SHP77 treated with DMSO at 0.1 percent for 48 hours (cell line): ENCODE results near the gene CRYBB3.

Source experiments
- DNase-seq: peaks from one replicate; lab custom pipeline; 2025; lab: John Stamatoyannopoulos, UW

CRYBB3 gene

DNA sequence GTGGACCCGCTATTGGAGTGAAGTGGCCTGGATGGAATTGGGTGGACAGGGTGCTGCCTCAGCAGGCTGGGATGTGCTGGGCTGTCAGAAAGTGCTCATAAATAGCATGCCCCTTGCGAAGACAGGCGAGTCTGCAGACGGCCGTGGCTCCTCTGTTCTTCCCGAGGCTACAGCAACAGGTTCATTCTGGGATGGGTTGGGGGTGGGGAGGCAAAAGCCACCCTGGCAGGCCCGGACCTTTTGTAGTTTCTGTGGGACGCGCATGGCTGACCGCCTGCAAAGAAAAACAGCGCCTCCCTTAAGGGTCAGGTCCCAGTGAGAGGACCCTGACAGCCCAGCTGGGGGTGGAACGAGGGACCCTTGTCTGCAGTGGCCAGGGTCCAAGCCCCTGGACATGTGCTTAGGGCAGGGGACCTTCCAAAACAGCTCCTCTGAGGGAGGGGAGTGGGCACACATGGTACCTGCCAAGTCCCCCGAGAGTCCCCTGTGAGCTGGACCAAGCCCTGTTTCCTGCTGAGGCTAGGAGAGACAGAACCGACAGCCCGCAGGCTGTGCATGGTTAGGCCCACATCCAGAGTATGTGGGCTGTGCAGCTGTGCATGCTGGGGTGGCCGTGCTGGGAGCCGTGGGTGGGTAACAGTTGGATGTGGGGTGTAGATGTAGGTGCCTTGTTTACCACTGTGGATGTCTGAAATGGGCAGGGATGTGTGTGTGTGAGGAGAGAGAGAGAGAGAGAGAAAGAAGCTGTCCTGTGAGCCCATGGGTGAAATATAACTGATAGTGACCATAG, at the start of gene CRYBB3:
Gene CRYBB3 (plus strand): TSS at position 128 of the 790 bp plus-strand sequence. CDS start 1,539 bp downstream, outside the sequence.
- no peak for DNase-seq

DNA sequence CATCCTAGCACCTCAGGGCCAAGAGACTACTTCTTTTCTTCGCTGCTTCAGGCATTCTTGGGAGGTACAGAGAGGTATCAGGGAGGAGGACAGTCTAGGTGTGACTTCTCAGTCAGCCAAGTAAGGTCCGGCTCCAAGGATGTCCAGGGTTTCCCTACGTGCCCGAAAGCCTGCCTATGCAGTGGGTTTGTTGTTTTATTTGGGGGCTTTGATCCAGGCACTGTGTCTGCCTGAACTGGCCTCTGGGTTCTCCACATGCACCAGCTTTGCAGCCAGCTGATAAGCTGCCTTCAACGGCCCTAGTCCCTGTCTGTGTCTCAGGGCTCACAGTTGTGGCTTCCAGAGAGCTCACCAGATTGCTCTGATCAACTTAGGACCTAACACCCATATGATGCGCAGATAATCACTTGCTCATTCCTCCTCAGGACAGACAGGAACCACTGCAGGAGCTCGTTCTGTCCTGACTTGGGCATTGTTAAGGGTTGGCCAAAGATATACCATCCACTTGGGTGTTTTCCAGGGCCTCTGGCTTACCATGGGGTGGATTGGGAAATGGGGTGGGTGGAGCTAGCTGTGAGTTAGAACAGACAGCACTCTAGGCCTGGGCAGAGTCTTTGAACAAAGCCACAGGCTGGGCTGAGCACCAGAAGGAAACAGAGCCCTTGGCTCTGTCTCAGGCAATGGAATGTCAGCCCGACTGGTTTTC, 45.5 kb upstream of the CRYBB3 start:
- no peak for DNase-seq

DNA sequence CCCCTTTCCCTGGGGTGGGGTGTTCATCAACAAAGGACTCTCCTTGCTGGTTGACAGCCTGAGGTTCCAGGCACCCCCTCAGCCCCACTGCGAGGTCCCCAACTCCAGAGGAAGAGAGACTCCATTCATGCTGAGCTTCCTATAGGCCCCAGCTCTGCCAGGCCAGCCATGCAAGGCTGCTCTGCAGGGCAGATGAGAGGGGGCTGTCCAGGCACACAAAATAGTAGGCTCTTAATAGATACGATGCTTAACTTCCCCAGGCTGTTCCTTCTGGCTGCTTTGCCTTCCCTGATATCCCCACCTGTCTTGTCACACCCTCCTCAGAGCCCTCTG, 45.0 kb upstream of the CRYBB3 start:
- no peak for DNase-seq

DNA sequence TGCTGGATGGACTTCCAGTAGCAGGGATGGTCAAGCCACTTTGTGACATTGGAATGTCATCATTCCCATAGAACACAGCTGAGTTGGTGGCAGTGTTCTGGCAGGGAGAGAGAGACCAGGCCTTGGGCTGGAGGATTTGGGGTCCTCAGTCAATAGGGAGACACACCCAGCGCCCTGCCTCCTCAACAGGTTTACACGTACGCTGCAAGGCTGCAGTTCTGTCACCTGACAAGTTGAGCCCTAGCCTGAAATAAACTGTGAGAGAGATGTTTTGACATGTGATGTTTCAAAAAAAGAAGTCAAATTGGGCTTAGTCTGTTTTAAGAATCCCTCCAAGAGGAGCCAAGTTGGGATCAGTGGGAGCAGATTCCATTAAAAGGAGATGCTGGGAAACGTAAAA, 42.9 kb upstream of the CRYBB3 start:
- no peak for DNase-seq

DNA sequence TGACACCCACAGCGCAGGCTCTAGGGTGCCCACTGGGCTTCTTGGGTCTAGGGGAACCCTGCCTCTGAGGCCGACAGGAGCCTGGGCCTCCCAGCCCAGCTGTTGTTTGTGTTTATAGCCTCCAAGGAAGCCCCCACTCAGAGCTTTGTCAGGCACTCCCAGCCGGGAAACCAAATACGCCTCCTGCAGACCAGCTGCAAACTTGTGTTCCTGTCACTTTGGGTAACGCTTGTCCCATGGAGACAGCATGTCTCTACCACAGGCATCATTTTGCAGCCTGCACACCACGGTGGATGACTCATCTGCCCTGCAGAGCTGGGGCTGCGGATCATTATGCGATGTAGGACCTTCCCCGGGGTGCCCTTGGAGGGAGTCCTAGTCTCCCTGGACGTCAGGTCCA, 40.6 kb upstream of the CRYBB3 start:
- DNase-seq, result no peak

DNA sequence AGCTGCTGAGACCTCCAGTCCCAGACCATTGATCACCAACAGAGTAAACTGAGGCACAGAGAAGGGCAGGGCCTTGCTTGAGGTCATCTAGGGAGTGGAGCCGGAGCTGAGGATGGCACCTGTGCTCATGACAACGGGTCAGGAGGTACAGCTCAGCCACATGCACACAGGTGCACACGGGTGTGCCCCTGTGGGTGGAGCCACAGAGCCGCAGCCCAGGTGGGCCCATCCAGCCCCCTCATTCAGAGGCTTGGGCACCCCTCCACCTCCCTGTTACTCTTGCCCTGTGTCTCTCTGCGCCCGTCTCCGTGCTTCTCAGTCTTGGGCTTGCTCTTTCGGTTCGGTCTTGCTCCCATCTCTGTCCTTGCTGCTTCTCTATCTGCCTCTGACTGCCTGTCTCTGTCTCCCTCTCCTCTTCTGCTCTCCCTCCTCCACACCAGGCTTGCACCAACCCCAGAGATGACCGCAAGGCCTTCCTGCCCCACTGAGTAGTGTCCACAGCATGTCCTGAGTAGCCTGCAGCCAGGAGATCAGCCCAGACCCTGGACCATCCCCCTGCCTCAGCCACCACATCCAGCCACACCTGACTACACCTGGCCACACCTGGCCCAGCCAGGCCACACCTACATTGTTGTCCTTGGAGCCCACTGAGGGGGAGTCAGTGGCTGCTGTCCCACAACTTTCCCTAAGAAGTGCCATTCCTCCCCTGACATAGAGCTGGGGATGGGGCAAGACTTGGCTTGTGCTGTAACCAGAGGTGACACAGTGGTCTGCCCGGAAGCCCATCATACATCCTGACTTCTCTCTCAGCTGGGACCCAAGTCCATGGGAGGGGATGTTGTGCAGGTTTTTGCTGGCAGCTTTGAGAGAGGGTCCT, 39.3 kb upstream of the CRYBB3 start:
- DNase-seq, result no peak

DNA sequence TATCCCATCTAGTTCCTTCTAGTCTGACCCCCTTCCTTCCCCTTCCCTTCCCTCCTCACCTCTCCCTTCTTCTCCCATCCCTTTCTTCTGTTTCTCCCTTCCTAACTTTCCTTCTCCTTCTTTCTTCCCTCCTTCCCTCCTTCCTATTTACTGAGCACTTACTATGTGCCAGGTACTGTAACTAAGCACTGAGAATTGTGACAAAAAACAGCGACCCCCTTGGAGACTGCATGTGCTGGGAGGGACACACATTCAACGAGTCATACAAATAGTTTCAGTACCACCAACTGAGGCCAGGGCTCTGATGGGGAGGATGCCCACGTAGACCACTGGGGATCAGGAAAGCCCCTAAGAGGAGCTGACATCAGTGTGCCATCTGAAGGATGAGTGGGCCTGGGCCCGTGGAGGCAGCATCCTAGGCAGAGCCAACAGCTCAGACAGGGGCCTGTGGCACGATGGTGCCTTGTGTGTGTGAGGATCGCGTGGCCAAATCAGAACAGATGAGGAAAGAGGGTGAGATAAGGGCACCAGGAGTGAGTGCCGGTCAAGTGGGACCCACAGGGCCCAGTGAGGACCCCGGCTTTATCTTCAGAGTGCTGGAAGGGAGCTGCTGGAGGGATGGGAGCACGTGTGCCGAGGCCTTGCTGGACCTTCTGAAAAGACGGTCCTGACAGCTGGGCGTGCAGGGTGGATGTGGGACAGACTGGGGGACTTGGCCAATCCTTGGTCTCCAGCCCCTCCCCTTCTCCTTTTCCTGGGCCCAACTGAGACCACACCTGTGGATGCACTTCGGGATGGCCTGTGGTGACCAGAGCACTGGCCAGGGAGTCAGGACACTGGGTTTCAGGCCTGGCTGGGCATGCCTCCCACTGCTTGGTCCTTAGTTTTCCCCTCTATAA, 38.4 kb upstream of the CRYBB3 start:
- no peak for DNase-seq

DNA sequence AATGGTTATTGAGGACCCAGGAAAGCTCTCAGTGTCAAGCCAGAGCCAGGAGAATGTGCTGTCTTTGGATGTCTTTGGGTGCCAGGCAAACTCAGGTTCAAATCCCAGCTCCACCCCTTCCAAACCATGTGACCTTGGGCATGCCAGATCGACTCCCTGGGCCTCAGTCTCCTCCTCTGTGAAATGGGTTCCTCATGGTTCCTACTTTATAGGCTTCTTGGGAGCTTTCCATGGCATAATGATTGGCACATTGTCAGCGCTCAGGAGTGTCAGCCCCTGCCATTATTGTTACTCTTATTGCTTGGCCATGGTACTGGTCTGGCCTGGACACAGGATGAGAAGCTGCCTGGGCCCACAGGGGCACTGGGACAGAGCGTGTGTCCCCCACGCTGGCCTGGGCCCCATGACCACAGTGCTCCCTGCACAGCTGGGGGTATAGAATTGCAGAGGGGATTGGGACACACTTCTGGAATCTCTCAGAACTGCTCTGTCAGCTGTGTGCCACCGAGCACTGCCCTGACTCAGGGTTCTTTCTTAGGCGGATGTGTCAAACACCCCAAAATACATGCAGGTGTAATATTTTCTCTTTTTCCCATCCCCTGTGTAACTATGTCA, 37.6 kb upstream of the CRYBB3 start:
- DNase-seq, result no peak

DNA sequence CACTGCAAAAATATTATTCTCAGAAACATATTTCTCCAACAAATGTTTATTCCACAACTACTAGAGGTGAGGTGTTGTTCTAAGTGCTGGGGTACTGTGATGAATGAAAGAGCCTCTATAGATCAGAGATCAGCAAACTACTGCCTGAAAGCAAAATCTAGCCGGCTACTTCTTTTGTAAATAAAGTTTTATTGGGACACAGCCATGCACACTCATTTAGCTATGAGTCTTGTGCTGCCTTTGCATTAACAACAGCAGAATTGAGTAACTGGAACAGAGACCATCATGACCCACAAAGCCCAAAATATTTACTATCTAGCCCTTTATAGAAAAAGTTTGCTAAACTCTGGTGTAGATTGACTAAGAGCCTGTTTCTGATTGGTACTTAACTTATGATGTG, 37.1 kb upstream of the CRYBB3 start:
- DNase-seq, result no peak

DNA sequence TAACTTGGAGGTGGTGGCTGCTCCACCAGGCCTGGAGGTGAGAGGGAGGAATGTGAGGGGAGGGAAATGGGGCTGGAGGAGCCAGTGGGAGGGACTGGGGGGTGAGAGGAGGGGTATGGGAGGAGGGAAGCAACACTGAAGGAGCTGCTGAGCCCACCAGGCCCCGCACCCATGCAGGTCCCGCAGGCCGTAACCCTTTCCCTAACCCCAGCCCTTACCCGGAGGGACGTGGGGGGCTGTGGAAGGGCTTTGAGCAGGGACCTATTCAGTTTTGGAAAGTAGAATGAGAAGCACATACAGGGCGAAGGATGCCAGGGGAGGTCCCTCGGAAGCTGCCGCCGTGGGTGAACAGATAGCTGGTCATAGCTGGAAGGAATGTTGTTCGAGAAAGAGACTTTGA, 33.9 kb upstream of the CRYBB3 start:
- DNase-seq, result no peak

DNA sequence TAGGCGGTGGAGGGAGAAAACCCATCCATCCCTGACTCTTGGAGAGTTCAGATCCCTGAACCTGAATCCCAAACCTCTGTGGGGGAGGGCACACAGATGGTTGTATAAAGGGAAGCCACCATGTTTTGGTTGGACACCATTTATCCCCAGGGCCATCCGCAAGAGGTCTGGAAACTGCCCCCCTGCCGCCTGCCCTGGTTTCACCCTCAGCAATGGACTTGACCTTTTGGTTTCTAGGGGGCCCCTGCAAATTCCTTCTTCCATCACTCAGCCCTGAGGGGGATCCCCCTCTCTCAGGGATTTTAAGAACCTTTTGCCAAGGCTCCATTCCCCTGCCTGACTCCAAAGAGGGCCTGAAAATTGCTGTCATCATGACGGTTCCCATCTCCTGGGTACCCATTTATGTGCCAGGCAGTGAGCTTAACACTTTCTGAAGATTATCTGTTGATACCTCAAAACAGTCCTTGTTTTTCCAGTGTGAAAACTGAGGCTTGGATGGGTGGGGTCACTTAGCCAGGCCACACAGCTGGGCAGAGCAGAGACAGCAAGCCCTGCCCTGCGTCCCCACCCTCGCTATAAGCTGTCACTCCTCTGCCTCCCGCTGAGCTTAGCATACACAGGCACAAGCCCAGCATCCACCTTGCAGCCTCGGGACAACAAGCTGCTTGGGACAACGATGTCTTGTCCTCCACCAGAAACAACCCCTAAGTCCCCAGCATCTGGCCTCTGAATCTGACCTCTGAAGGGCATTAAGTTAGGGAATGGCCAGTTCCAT, 33.2 kb upstream of the CRYBB3 start:
- no peak for DNase-seq

DNA sequence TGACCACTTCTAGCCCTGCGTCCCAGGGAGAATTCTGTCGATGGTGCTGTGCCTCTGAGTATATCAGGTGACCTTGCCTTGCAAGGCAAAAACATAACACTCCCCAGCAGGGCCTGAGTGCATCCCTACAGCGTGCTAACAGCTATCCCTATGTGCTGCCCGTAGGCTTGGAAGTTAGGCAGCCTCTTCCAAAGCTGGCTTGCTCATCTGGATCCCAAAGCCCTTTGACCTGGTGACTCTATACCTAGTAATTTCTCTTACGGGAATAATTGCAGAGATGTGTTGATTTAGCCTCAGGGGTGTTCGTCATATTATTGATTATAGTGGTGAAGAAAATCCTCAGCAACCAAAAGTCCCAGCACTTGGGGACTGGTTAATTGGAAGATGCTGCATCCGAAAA, 32.6 kb upstream of the CRYBB3 start:
- DNase-seq, result no peak

DNA sequence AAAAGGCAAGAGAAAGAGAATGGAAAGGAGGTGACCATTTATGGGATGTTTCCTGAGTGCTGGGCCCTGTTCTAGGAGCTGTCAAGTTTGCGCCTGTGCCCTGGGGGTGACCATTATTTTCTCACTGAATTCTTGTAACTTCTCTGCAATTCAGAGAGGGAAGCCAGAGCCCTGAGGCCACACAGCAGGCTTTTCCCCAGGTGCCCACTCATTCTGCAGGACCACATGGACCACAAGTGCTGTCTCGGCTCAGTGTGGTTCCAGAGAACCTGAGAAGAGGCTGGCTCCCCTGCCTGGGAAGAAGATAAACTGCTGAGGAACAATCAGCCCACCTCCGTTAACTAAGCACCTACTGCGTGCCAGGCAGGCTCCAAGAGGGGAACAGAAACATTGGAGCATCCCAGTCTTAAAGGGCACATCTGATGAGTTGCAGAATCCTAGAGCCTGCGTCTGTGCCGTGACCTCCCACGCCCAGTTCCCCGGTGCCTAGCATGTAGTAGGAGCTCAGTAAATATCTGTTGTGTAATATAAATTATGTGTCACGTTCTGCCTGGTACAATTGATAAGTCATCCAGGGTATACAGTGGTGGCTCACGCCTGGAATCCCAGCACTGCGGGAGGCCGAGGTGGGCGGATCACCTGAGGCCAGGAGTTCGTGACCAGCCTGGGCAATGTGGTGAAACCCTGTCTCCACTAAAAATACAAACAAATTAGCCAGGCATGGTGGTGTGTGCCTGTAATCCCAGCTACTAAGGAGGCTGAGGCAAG, 31.6 kb upstream of the CRYBB3 start:
- no peak for DNase-seq

DNA sequence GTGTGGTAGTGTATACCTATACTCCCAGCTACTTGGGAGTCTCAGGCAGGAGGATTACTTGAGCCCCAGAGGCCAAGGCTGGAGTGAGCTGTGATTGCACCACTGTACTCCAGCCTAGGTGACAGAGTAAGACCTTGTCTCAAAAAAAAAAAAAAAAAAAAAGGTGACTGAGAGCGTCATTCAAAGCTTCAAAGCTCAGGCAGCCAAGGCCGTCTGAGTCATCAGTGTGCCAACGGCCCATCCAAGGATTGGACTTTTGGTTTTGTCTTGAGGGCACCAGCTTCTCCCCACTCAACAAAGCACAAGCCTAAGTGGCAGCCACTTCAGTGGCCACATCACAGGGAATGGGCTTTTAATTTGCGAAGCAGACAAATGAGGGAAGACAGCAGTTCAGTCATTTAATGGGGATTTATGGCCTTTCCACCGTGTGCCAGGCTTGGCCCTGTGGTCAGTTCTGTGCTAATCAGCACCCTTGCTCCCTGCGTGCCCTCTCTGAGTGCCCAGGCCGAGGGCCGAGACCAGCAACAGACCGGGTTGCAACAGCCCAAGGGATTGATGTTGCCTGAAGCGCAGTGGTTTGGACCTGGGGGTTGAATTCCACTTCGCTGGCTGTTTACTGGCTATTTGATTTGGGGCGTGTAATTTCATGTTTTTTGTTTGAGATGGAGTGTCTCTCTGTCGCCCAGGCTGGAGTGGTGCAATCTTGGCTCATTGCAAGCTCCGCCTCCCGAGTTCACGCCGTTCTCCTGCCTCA, 30.2 kb upstream of the CRYBB3 start:
- DNase-seq, result no peak

DNA sequence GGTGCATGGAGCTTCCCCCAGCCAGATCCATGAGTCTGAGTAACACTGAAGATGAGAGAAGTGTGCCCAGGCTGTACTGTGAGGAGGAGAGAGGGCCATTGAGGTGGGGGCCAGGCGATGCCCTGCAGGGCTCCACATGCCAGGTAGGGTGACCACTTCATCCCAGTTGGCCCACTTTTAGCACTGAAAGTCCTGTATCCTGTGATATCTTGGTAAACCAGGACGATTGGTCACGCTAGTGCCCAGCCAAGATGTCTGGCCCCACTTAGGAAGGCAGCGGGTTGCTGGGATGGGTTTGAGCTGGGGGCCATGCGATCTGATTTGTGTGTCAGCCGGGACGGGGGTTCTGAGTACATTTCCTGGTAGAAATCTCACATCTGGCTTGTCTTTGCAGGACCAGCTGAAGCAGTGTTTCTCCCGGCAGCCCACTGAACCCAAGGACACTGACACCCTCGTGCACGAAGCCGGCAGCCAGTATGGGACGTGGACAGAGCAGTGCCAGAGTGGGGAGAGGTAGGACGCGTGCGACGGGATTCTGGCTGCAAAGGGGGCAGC, 29.2 kb upstream of the CRYBB3 start:
- DNase-seq, result no peak

DNA sequence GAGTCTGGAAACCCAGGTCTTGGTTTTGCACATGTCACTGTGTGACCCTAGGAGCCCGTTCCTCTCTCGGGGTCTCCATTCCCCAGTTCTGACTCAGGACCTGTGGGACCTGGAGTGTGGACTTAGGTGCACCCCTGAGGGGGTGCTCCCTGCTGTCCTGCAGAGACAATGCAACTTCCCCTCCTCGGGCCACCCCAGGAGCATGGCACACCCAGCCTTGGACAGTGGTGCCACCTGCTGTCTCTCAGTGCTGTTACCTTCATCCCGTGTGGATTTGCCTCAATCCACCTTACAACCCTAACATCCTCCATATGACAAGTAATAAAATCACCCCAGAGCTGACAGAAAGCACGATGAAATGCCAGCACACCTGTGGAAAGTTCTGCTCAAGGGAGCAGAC, 27.5 kb upstream of the CRYBB3 start:
- DNase-seq, result no peak

DNA sequence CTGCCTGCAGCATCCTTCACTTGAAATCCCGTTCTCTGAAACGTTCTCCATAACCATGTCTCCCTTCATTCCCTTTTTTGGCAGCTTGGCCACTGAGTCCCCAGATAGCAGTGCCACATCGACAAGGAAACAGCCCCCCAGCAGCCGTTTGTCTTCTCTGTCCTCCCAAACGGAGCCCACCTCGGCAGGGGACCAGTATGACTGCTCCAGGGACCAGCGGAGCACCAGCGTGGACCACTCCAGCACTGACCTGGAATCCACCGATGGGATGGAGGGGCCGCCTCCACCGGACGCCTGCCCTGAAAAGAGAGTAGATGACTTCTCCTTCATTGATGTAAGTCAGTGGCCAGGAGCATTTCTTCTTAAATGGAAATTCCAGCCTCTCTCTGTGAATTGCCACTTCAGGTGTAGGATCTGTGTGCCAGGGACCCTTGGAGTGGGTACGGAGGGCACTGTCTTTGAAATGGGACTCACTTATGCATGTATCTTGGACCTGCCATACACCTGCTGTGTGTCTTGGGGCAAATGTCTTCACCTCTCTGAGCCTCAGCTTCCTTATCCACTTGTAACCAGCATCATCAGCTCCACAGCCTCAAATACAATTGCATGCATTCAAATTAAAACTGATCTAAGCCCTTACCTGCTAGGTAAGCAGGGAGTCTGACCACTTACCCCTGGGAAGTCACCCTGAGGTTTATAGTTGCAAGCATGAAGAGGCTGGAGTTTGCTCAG, 25.3 kb upstream of the CRYBB3 start:
- DNase-seq, result no peak

DNA sequence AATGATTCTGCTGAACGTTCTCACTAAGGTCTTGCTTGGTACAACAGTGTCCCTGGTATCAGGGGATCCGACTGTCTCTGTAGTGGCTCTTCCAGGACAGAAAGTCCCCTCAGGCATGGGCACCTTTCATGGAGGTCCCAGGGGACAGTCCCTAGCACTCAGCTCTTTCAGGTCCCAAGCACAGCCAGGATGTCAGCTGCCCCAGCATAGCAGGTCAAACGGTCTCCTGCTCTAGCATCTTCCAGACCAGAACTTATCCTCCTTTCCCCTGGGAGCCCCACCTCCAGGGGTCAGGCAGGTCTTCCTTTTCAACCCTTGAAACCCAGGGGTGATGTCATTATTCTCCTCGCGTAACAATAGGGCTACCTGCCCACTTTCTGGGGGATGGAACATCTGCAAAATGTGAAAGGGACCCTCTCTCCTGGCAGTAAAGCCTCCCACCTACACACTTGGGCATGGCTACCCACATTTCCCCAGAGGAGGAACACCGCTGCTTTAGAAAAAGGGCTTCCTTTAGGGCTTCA, 24.7 kb upstream of the CRYBB3 start:
- DNase-seq, result no peak
